GM23338 (cell line): ENCODE measurements around the gene KLHL22. TPM values are rescaled to one million over a fixed set of nuclear protein-coding genes. Genes with fewer than 3 reads are reported as not detected.

Experiments used
- ATAC-seq: fragments of 200-7000 bp; cut with Tn5 transposase; 3 replicates; pipeline ENCODE4 v1.9.1; 2020
- DNase-seq: peaks from one replicate; pipeline ENCODE4 v3.0.0-alpha.2; 2015; ENCODE audit warnings: low spot score
- H2AFZ ChIP-seq: fragments of 200-600 bp; sonication (generic); 2 replicates; pipeline ENCODE4 v1.8.0; 2016; ENCODE audit warnings: antibody characterized with exemption, mild to moderate bottlenecking, moderate library complexity
- H3F3A ChIP-seq: fragments of 200-600 bp; sonication (generic); replicated peaks from 2 replicates; pipeline ENCODE4 v1.8.0; 2017; ENCODE audit warnings: antibody characterized with exemption, mixed run types, low read depth
- H3K27ac ChIP-seq: fragments of 200-600 bp; sonication (generic); 2 replicates; pipeline ENCODE4 v1.6.1; 2016; ENCODE audit warnings: low read depth
- H3K27me3 ChIP-seq: fragments of 200-600 bp; sonication (generic); 2 replicates; pipeline ENCODE4 v1.8.0; 2016; ENCODE audit warnings: mild to moderate bottlenecking, mixed run types, moderate library complexity; ENCODE audit not compliant: insufficient read depth
- H3K36me3 ChIP-seq: fragments of 200-600 bp; sonication (generic); 2 replicates; pipeline ENCODE4 v1.8.0; 2016; ENCODE audit warnings: mild to moderate bottlenecking; ENCODE audit not compliant: insufficient read depth
- H3K4me1 ChIP-seq: fragments of 200-600 bp; sonication (generic); 2 replicates; pipeline ENCODE4 v1.8.0; 2016; ENCODE audit warnings: mild to moderate bottlenecking, moderate library complexity; ENCODE audit not compliant: insufficient read depth
- H3K4me2 ChIP-seq: fragments of 200-600 bp; sonication (generic); 2 replicates; pipeline ENCODE4 v1.7.1; 2017; ENCODE audit warnings: mixed run types
- H3K4me3 ChIP-seq: fragments of 200-600 bp; sonication (generic); 2 replicates; pipeline ENCODE4 v1.6.1; 2016; ENCODE audit warnings: mixed run types
- H3K79me2 ChIP-seq: fragments of 200-600 bp; sonication (generic); replicated peaks from 2 replicates; pipeline ENCODE4 v1.8.0; 2017; ENCODE audit warnings: mild to moderate bottlenecking; ENCODE audit not compliant: insufficient read depth
- H3K9me2 ChIP-seq: fragments of 200-600 bp; sonication (generic); 2 replicates; pipeline ENCODE4 v1.8.0; 2017; ENCODE audit not compliant: insufficient read depth
- H4K20me1 ChIP-seq: fragments of 200-600 bp; sonication (generic); replicated peaks from 2 replicates; pipeline ENCODE4 v1.8.0; 2017; ENCODE audit warnings: mild to moderate bottlenecking; ENCODE audit not compliant: insufficient read depth
- H3K27ac Mint-ChIP-seq: 2 replicates; pipeline ENCODE4 v1.8.0; 2020; ENCODE audit warnings: inconsistent platforms, mild to moderate bottlenecking, moderate library complexity, mixed read lengths
- H3K27me3 Mint-ChIP-seq: 3 replicates; pipeline ENCODE4 v1.8.0; 2022; ENCODE audit warnings: low read depth, mild to moderate bottlenecking, moderate library complexity, mixed read lengths, inconsistent platforms; ENCODE audit not compliant: insufficient read depth, poor library complexity
- H3K36me3 Mint-ChIP-seq: 3 replicates; pipeline ENCODE4 v1.8.0; 2021; ENCODE audit warnings: low read depth, mild to moderate bottlenecking, inconsistent platforms, moderate library complexity, mixed read lengths
- H3K4me1 Mint-ChIP-seq: 3 replicates; pipeline ENCODE4 v1.8.0; 2020; ENCODE audit warnings: mild to moderate bottlenecking, inconsistent platforms, mixed read lengths
- H3K4me3 Mint-ChIP-seq: 3 replicates; pipeline ENCODE4 v1.8.0; 2021; ENCODE audit warnings: moderate library complexity, mild to moderate bottlenecking, inconsistent platforms, mixed read lengths
- H3K9me3 Mint-ChIP-seq: 3 replicates; pipeline ENCODE4 v1.8.0; 2020; ENCODE audit warnings: moderate library complexity, mild to moderate bottlenecking, inconsistent platforms, mixed read lengths
- CREB1 ChIP-seq: fragments of 250-450 bp; sonication (Bioruptor Pico); IDR thresholded peaks from 2 replicates; pipeline ENCODE4 v1.5.0; 2020; ENCODE audit warnings: low read depth, mild to moderate bottlenecking, moderate library complexity
- CTCF ChIP-seq, 2 experiments: fragments of 200-600 bp in 1 of 2; sonication (generic) in 1 of 2; conservative IDR thresholded peaks; 2 replicates each; pipeline versions ENCODE4 v1.5.1 to v1.6.1; 2016 to 2017; ENCODE audit warnings: antibody characterized with exemption in 2 of 2, low read depth in 2 of 2, mild to moderate bottlenecking in 2 of 2, moderate library complexity in 1 of 2
- ETS1 ChIP-seq: IDR thresholded peaks from 2 replicates; pipeline ENCODE4 v1.6.1; 2016; ENCODE audit warnings: antibody characterized with exemption
- JUNB ChIP-seq: IDR thresholded peaks from one replicate; pipeline ENCODE4 v1.6.1; 2016; ENCODE audit warnings: antibody characterized with exemption; ENCODE audit not compliant: unreplicated experiment
- POLR2AphosphoS5 ChIP-seq: IDR thresholded peaks from 2 replicates; pipeline ENCODE4 v1.6.1; 2016; ENCODE audit warnings: antibody characterized with exemption, low read depth
- STAT1 ChIP-seq: IDR thresholded peaks from one replicate; pipeline ENCODE4 v1.6.1; 2016; ENCODE audit warnings: antibody characterized with exemption; ENCODE audit not compliant: unreplicated experiment
- ZNF331 ChIP-seq: fragments of 250-450 bp; sonication (Bioruptor Pico); IDR thresholded peaks from 2 replicates; pipeline ENCODE4 v1.5.0; 2020; ENCODE audit warnings: low read depth, mild to moderate bottlenecking, moderate library complexity
- polyA plus RNA-seq: library from polyadenylated mRNA; unstranded; fragments of >200 nt; fragmentation: Nextera tagmentation; extraction: Ambion mirVana; gene quantifications from 2 replicates; pipeline ENCODE4 v1.2.1, GENCODE V29; 2016
- total RNA-seq: library from RNA; depleted of rRNA; stranded (reverse); fragments of >200 nt; shearing (Covaris generic); gene quantifications from 2 replicates; pipeline ENCODE4 v1.2.3, GENCODE V29; 2014
- TF ChIP-seq, protein P1 (sequence below): IDR thresholded peaks from one replicate; pipeline ENCODE4 v1.6.1; 2018; ENCODE audit warnings: antibody characterized with exemption; ENCODE audit not compliant: unreplicated experiment

Gene KLHL22
- total and polyA plus RNA-seq, 2 experiments from 2014 or later, result 2.4 to 16.0 TPM

DNA sequence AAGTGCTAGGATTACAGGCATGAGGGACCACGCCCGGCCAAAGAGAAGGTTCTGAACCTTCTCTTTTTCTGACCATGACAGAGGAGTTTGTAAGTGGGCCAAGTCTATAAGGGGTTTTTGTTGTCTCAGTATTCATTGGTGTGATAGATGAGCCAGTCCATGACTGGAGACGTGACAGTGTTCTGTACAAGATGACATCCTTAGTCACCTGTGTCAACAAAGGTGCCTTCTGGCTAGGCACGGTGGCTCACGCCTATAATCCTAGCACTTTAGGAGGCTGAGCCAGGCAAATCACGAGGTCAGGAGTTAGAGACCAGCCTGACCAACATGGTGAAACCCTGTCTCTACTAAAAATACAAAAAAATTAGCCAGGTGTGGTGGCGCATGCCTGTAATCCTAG, 4.2 kb upstream of the KLHL22 start:
- H3K79me2 ChIP-seq, result no peaks in the 10 kb centered on the region
- H3K4me1 ChIP-seq, result peaks cover 6% of the 10 kb centered on the region; the same call in 1 of the 2 replicates
- DNase-seq, result no peak
- H3K36me3 ChIP-seq, result peaks cover 3% of the 10 kb centered on the region; the same call in 1 of the 2 replicates
- Mint-ChIP-seq H3K27me3 (peaks cover 18% of the 10 kb centered on the region), H3K36me3 (peaks cover 10% of the 10 kb centered on the region), H3K4me1 (peaks cover 10% of the 10 kb centered on the region), H3K27ac (no peak overlapping the region), H3K4me3 (no peak overlapping the region), H3K9me3 (no peaks in the 10 kb centered on the region)
- no peak for ATAC-seq
- H3K9me2 ChIP-seq, result no peaks in the 10 kb centered on the region
- H3K4me2 ChIP-seq, result no peak overlapping the region
- H3K4me3 ChIP-seq, result no peak overlapping the region
- no peak overlapping the region for H2AFZ ChIP-seq
- H3K27ac ChIP-seq, result no peak overlapping the region
- no peak for TF ChIP-seq CTCF (conservative IDR thresholded peaks at IDR 0.05; ENCODE audit: low read depth in 2 of 2)
- no peak for TF ChIP-seq ZNF331 (CRISPR knock-in tag)
- no peak for TF ChIP-seq JUNB
- no peak for TF ChIP-seq STAT1
- TF ChIP-seq, protein P1, sequence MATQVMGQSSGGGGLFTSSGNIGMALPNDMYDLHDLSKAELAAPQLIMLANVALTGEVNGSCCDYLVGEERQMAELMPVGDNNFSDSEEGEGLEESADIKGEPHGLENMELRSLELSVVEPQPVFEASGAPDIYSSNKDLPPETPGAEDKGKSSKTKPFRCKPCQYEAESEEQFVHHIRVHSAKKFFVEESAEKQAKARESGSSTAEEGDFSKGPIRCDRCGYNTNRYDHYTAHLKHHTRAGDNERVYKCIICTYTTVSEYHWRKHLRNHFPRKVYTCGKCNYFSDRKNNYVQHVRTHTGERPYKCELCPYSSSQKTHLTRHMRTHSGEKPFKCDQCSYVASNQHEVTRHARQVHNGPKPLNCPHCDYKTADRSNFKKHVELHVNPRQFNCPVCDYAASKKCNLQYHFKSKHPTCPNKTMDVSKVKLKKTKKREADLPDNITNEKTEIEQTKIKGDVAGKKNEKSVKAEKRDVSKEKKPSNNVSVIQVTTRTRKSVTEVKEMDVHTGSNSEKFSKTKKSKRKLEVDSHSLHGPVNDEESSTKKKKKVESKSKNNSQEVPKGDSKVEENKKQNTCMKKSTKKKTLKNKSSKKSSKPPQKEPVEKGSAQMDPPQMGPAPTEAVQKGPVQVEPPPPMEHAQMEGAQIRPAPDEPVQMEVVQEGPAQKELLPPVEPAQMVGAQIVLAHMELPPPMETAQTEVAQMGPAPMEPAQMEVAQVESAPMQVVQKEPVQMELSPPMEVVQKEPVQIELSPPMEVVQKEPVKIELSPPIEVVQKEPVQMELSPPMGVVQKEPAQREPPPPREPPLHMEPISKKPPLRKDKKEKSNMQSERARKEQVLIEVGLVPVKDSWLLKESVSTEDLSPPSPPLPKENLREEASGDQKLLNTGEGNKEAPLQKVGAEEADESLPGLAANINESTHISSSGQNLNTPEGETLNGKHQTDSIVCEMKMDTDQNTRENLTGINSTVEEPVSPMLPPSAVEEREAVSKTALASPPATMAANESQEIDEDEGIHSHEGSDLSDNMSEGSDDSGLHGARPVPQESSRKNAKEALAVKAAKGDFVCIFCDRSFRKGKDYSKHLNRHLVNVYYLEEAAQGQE, result no peak
- TF ChIP-seq POLR2AphosphoS5, result no peak
- TF ChIP-seq ETS1, result no peak
- 0 out of 2 replicates have a peak, but pooled peaks cover 1% of the 10 kb centered on the region for H3F3A ChIP-seq
- H3K27me3 ChIP-seq, result peaks cover 4% of the 10 kb centered on the region
- no peaks in the 10 kb centered on the region; the same call in 1 of the 2 replicates for H4K20me1 ChIP-seq

- no peak overlapping the region for H3K4me2 ChIP-seq
- Mint-ChIP-seq H3K4me3 (no peak overlapping the region; the same call in 2 of the 3 replicates), H3K27ac (no peak overlapping the region), H3K36me3 (peaks cover 10% of the 10 kb centered on the region), H3K4me1 (peaks cover 14% of the 10 kb centered on the region), H3K27me3 (peaks cover 26% of the 10 kb centered on the region), H3K9me3 (no peaks in the 10 kb centered on the region)
- H3K79me2 ChIP-seq, result no peaks in the 10 kb centered on the region
- H3K4me3 ChIP-seq, result no peak overlapping the region
- 0 out of 2 replicates have a peak, but pooled peaks cover 4% of the 10 kb centered on the region for H3F3A ChIP-seq
- peaks cover 3% of the 10 kb centered on the region; the same call in 1 of the 2 replicates for H3K36me3 ChIP-seq
- DNase-seq, result no peak
- H2AFZ ChIP-seq, result no peak overlapping the region
- H3K4me1 ChIP-seq, result peaks cover 11% of the 10 kb centered on the region
- no peak for ATAC-seq
- H3K9me2 ChIP-seq, result no peaks in the 10 kb centered on the region
- H3K27ac ChIP-seq, result no peak overlapping the region
- H3K27me3 ChIP-seq, result peaks cover 13% of the 10 kb centered on the region
- H4K20me1 ChIP-seq, result no peaks in the 10 kb centered on the region; the same call in none of the 2 replicates
- no peak for TF ChIP-seq JUNB
- TF ChIP-seq, protein P1, result no peak
- TF ChIP-seq ETS1, result no peak
- TF ChIP-seq CREB1 (CRISPR knock-in tag), result no peak
Measured at GRCh38 chr22:20498913-20499312, 3.3 kb upstream of the KLHL22 start.
